ENCODE measurements around the gene DNAJC28.
"Not testable (repeated sequence)": the region's sequence is repeated elsewhere in the genome, so short reads cannot be mapped to it uniquely, and the experiment has no call there.

The DNAJC28 gene

GRCh38 chr21:33480481-33481103 is 10.9 kb downstream of the DNAJC28 start:
- DNase-seq = no peak

- DNase-seq = peak; percentile 86
These were observed 11.6 kb downstream of the DNAJC28 start, which contains the start of gene TMEM50B for GRCh38 chr21:33479679-33480480. Gene TMEM50B (minus strand): TSS chr21:33479974. CDS start chr21:33468885, 11,089 bp downstream.

- no peak for DNase-seq
These were observed 12.4 kb downstream of the DNAJC28 start for GRCh38 chr21:33478935-33479678.

GRCh38 chr21:33478182-33478581 is 13.3 kb downstream of the DNAJC28 start:
- no peak for DNase-seq

- DNase-seq = no peak
These were observed 14.4 kb downstream of the DNAJC28 start for GRCh38 chr21:33477066-33477465.

- DNase-seq = no peak
These were observed 18.2 kb downstream of the DNAJC28 start for GRCh38 chr21:33473344-33473743.

- no peak for DNase-seq
These were observed 20.8 kb downstream of the DNAJC28 start for GRCh38 chr21:33470701-33471100.

- DNase-seq = not testable (repeated sequence)
These were observed 22.3 kb downstream of the DNAJC28 start for GRCh38 chr21:33469183-33469582.

GRCh38 chr21:33461538-33462250 is 29.8 kb downstream of the DNAJC28 start:
- no peak for DNase-seq

GRCh38 chr21:33458861-33459260 is 32.7 kb downstream of the DNAJC28 start:
- no peak for DNase-seq

GRCh38 chr21:33455686-33456446 is 35.6 kb downstream of the DNAJC28 start:
- no peak for DNase-seq

GRCh38 chr21:33452362-33452761 is 39.2 kb downstream of the DNAJC28 start:
- DNase-seq = no peak

GRCh38 chr21:33451634-33452071 is 39.9 kb downstream of the DNAJC28 start:
- DNase-seq = no peak

GRCh38 chr21:33449616-33450015 is 41.9 kb downstream of the DNAJC28 start:
- DNase-seq = no peak

- DNase-seq = not testable (repeated sequence)
These were observed 44.9 kb downstream of the DNAJC28 start for GRCh38 chr21:33446620-33447019.

- peak; percentile 53 for DNase-seq
These were observed 47.0 kb downstream of the DNAJC28 start for GRCh38 chr21:33444499-33444898.

GRCh38 chr21:33443194-33443593 is 48.3 kb downstream of the DNAJC28 start:
- DNase-seq = peak; percentile 76

GRCh38 chr21:33441489-33442477 is 49.7 kb downstream of the DNAJC28 start:
- peak; percentile 83 for DNase-seq
